Measurements from ENCODE around the gene CBR1. TPM values are rescaled to one million over a fixed set of nuclear protein-coding genes. Genes with fewer than 3 reads are reported as not detected.

The CBR1 gene
- 10 to 100 TPM; 68.4 to 76.9 (median 69.5) TPM for total RNA-seq
- long read RNA-seq, donor 1, transcript CBR1-201 (3 exons, 1,293 nt) = major isoform, 141 of 152 reads
- long read RNA-seq, donor 1, partial matches to known transcripts = 4 of 152 reads
- long read RNA-seq, donor 1, other reads (novel, unspliced or antisense) = 6 of 152 reads
- long read RNA-seq, donor 2, transcript CBR1-201 (3 exons, 1,293 nt) = major isoform, 97 of 100 reads
- long read RNA-seq, donor 2, partial matches to known transcripts = 0 of 100 reads
- long read RNA-seq, donor 2, other reads (novel, unspliced or antisense) = 2 of 100 reads

GRCh38 chr21:36069713-36070583 lies at the start of gene CBR1:
Gene CBR1, plus strand, starts transcription at chr21:36070024. Its CDS starts 92 bp downstream, at chr21:36070116.
- TF ChIP-seq CTCF (IDR thresholded peaks at IDR 0.05) = no peak
- intact Hi-C loops (cut with DNase I, micrococcal nuclease) = no loop called here
- Histone ChIP-seq H3K4me1 (ENCODE audit: low read depth) (peaks cover 32% of the 10 kb centered on the region), H3K9me3 (peaks cover 9% of the 10 kb centered on the region), H3K36me3 (ENCODE audit: low read depth) (no peaks in the 10 kb centered on the region), H3K4me3 (peak within 1 kb of the TSS; percentile 50)
- DNase-seq = peak; percentile 93 to 96 (median 95)
- ATAC-seq = peak; percentile 95

- H3K4me1 ChIP-seq (ENCODE audit: low read depth) = no peaks in the 10 kb centered on the region
- H3K9me3 ChIP-seq = no peaks in the 10 kb centered on the region
- intact Hi-C loops (cut with DNase I, micrococcal nuclease) = no loop called here
- ATAC-seq (no peak), DNase-seq (no peak)
- no peak for TF ChIP-seq CTCF (IDR thresholded peaks at IDR 0.05)
- no peaks in the 10 kb centered on the region for H3K36me3 ChIP-seq (ENCODE audit: low read depth)
- H3K4me3 ChIP-seq = no peak overlapping the region
Measured at GRCh38 chr21:36021251-36021837, 48.5 kb upstream of the CBR1 start.

GRCh38 chr21:36022427-36023091 lies 47.3 kb upstream of the CBR1 start:
- DNase-seq = no peak
- no peak for TF ChIP-seq CTCF (IDR thresholded peaks at IDR 0.05)
- Histone ChIP-seq H3K4me3 (no peak overlapping the region), H3K36me3 (ENCODE audit: low read depth) (no peaks in the 10 kb centered on the region), H3K9me3 (no peaks in the 10 kb centered on the region), H3K4me1 (ENCODE audit: low read depth) (no peaks in the 10 kb centered on the region)
- ATAC-seq = no peak
- intact Hi-C loops (cut with DNase I, micrococcal nuclease) = no loop called here

- Histone ChIP-seq H3K4me3 (no peak overlapping the region), H3K4me1 (ENCODE audit: low read depth) (peaks cover under 1% of the 10 kb centered on the region), H3K36me3 (ENCODE audit: low read depth) (no peaks in the 10 kb centered on the region), H3K9me3 (no peaks in the 10 kb centered on the region)
- DNase-seq (no peak), ATAC-seq (no peak)
- no peak for TF ChIP-seq CTCF (IDR thresholded peaks at IDR 0.05)
- intact Hi-C loops (cut with DNase I, micrococcal nuclease) = no loop called here
Measured at GRCh38 chr21:36023092-36023480, 46.7 kb upstream of the CBR1 start.

GRCh38 chr21:36024782-36025181 lies 45.0 kb upstream of the CBR1 start:
- no peaks in the 10 kb centered on the region for H3K9me3 ChIP-seq
- no peak for DNase-seq
- peaks cover 4% of the 10 kb centered on the region for H3K4me1 ChIP-seq (ENCODE audit: low read depth)
- no peak overlapping the region for H3K4me3 ChIP-seq
- intact Hi-C loops (cut with DNase I, micrococcal nuclease) = no loop called here
- ATAC-seq = no peak
- TF ChIP-seq CTCF (IDR thresholded peaks at IDR 0.05) = no peak
- H3K36me3 ChIP-seq (ENCODE audit: low read depth) = no peaks in the 10 kb centered on the region

Measured in mucosa of descending colon (tissue), 3 donors.